ENCODE results near the gene TMEM145. TPM values are rescaled to one million over a fixed set of nuclear protein-coding genes. Genes with fewer than 3 reads are reported as not detected.

The TMEM145 gene
- total and polyA plus RNA-seq, 9 of the 15 experiments (the other 6 are each of a cell fraction or from before 2014, with no cell fraction given), result 0.80 to 5.5 (median 1.9) TPM; not detected in 3

GRCh38 chr19:42332059-42332458 lies 18.9 kb downstream of the TMEM145 start (continued):
- TF ChIP-seq AFF4 (CRISPR knock-in tag; IDR thresholded peaks at IDR 0.05) (no peak), CREBBP (IDR thresholded peaks at IDR 0.05; ENCODE audit: low read depth, low read length) (no peak), ZNF583 (CRISPR knock-in tag; IDR thresholded peaks at IDR 0.05) (no peak), XRCC5 (IDR thresholded peaks at IDR 0.05; ENCODE audit: low read depth, low read length) (no peak), SPI1 (IDR thresholded peaks at IDR 0.05; ENCODE audit: borderline replicate concordance, low read depth, low read length) (no peak), ETV6 (IDR thresholded peaks at IDR 0.05; ENCODE audit: borderline replicate concordance in 1 of 2, low read depth in 2 of 2, low read length in 1 of 2) (no peak), ETV6 (CRISPR knock-in tag; IDR thresholded peaks at IDR 0.05; ENCODE audit: borderline replicate concordance) (no peak)

- Histone ChIP-seq H4K20me1 (replicated peaks; ENCODE audit: control insufficient read depth, insufficient read depth, low read length) (no peaks in the 10 kb centered on the region; the same call in 1 of the 2 replicates), H3K27ac (ENCODE audit: extremely low read depth, low read depth, low read length) (no peak overlapping the region), H3K79me2 (ENCODE audit: control insufficient read depth, insufficient read depth, low read length) (no peaks in the 10 kb centered on the region), H3K9ac (ENCODE audit: insufficient read depth in 1 of 2, low read depth in 2 of 2, low read length in 2 of 2) (no peak overlapping the region), H3K27me3 (ENCODE audit: control insufficient read depth in 2 of 2, insufficient read depth in 2 of 2, low read length in 2 of 2) (no peaks in the 10 kb centered on the region), H3K9me1 (ENCODE audit: control insufficient read depth, insufficient read depth, low read length) (peaks cover 3% of the 10 kb centered on the region), H3K4me3 (no peak overlapping the region), H3K36me3 (ENCODE audit: control insufficient read depth, insufficient read depth, low read length) (peaks cover 15% of the 10 kb centered on the region; the same call in 2 of the 3 replicates), H3K4me2 (ENCODE audit: insufficient read depth, low read length) (no peak overlapping the region), H2AFZ (ENCODE audit: low read depth, low read length) (no peak overlapping the region), H3K9me3 (replicated peaks; ENCODE audit: control insufficient read depth, insufficient read depth, low read depth, low read length) (no peaks in the 10 kb centered on the region), H3K4me1 (replicated peaks in 1 of 2; ENCODE audit: control insufficient read depth in 2 of 2, insufficient read depth in 2 of 2, low read length in 2 of 2) (peaks cover 0 to 17% of the 10 kb centered on the region in 2 experiments; a peak in 3 of 5 replicates)
- DNase-seq (ENCODE audit: extremely low read depth in 1 of 4, low spot score in 3 of 4) (no peak), FAIRE-seq (no peak), ATAC-seq (no peak)
- in situ Hi-C loops (cut with MboI) (no loop called here), intact Hi-C loops (cut with micrococcal nuclease) (no loop called here)
- ChIA-PET CTCF (ENCODE audit: low intra/inter-chr PET ratio) (no interaction called here), POLR2A (no interaction called here)
- 57% methylated on average over 3 of the region's 3 CpGs for WGBS (ENCODE audit: insufficient coverage, low coverage, missing lambda C conversion rate)
- no TSS peak for BruUV-seq (replicated peaks)
- no peak for TF ChIP-seq PHF20 (IDR thresholded peaks at IDR 0.05; ENCODE audit: partially characterized antibody)
- TF ChIP-seq ZNF407 (IDR thresholded peaks at IDR 0.05; ENCODE audit: low read depth), result no peak
Measured at GRCh38 chr19:42333018-42333417, 19.9 kb downstream of the TMEM145 start.

Data from K562 (cell line).